Vagina (tissue), 2 donors: Measurements from ENCODE around the gene TTC3.

ENCODE experiments used
- POLR2A ChIP-seq, 2 donors: fragments of 450-650 bp; IDR thresholded peaks; one replicate each; pipeline ENCODE4 v1.6.1; 2017; ENCODE audit warnings: antibody characterized with exemption in 2 of 2, mild to moderate bottlenecking in 2 of 2, moderate library complexity in 2 of 2
- POLR2AphosphoS5 ChIP-seq, 2 donors: sonication (generic); formaldehyde crosslinking; IDR thresholded peaks; one replicate each; pipeline ENCODE4 v1.9.0; 2017; ENCODE audit warnings: antibody characterized with exemption in 2 of 2, mild to moderate bottlenecking in 2 of 2, low read depth in 1 of 2; ENCODE audit not compliant: insufficient read depth in 1 of 2
- TF ChIP-seq, protein P1 (sequence below), 3 experiments: fragments of 450-650 bp in 2 of 3; fragments of 200-600 bp in 1 of 3; sonication (generic) in 1 of 3; IDR thresholded peaks; one replicate each; pipeline ENCODE4 v1.5.1; 2017 to 2019; ENCODE audit warnings: antibody characterized with exemption in 3 of 3, mild to moderate bottlenecking in 2 of 3, moderate library complexity in 2 of 3

GRCh38 chr21:37184784-37185593 lies 111.9 kb downstream of the TTC3 start:
- TF ChIP-seq, protein P1, sequence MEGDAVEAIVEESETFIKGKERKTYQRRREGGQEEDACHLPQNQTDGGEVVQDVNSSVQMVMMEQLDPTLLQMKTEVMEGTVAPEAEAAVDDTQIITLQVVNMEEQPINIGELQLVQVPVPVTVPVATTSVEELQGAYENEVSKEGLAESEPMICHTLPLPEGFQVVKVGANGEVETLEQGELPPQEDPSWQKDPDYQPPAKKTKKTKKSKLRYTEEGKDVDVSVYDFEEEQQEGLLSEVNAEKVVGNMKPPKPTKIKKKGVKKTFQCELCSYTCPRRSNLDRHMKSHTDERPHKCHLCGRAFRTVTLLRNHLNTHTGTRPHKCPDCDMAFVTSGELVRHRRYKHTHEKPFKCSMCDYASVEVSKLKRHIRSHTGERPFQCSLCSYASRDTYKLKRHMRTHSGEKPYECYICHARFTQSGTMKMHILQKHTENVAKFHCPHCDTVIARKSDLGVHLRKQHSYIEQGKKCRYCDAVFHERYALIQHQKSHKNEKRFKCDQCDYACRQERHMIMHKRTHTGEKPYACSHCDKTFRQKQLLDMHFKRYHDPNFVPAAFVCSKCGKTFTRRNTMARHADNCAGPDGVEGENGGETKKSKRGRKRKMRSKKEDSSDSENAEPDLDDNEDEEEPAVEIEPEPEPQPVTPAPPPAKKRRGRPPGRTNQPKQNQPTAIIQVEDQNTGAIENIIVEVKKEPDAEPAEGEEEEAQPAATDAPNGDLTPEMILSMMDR (IDR thresholded peaks at IDR 0.05): no peak
- TF ChIP-seq POLR2A (IDR thresholded peaks at IDR 0.05) (no peak), POLR2AphosphoS5 (IDR thresholded peaks at IDR 0.05; ENCODE audit: insufficient read depth in 1 of 2, low read depth in 1 of 2) (no peak)
